Thyroid gland (tissue), 4 donors: ENCODE measurements around the gene SRGAP1.

Experiments used
- POLR2A ChIP-seq, 2 donors: fragments of 450-650 bp; IDR thresholded peaks; one replicate each; pipeline ENCODE4 v1.6.1; 2017; ENCODE audit warnings: antibody characterized with exemption in 2 of 2, mild to moderate bottlenecking in 2 of 2, moderate library complexity in 1 of 2
- TF ChIP-seq, protein P1 (sequence below), 6 experiments: fragments of 200-600 bp in 3 of 6; fragments of 450-650 bp in 3 of 6; sonication (generic) in 3 of 6; IDR thresholded peaks; one replicate each; pipeline ENCODE4 v1.5.1; 2016 to 2019; ENCODE audit warnings: antibody characterized with exemption in 6 of 6, mild to moderate bottlenecking in 2 of 6, inconsistent platforms in 1 of 6, moderate library complexity in 1 of 6

DNA sequence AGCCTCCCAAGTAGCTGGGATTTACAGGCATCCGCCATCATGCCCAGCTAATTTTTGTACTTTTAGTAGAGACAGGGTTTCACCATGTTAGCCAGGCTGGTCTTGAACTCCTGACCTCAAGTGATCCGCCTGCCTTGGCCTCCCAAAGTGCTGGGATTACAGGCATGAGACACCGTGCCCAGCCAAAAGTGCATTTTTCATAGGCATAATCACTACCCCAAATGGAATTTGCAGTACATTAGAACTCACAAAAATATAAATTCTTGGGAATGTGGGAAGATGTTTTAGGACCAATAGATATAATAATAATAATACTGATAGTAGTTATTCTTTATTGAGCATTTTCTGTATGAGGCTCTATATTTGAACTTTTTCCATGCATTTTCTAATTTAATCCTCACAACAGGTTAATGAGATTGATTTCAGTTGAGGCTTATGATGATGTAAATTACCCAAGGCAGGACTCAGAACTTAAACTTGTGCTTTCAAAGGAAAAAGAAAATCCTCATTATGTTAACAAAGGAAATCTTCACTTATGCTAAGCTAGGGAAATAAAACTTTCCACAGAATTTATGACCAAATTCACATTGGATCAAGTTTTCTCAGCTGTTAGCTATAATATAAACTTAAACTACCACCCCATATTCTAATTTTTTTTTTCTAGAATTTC, 121.6 kb downstream of the SRGAP1 start:
- no peak for TF ChIP-seq POLR2A (IDR thresholded peaks at IDR 0.05)
- TF ChIP-seq, protein P1, sequence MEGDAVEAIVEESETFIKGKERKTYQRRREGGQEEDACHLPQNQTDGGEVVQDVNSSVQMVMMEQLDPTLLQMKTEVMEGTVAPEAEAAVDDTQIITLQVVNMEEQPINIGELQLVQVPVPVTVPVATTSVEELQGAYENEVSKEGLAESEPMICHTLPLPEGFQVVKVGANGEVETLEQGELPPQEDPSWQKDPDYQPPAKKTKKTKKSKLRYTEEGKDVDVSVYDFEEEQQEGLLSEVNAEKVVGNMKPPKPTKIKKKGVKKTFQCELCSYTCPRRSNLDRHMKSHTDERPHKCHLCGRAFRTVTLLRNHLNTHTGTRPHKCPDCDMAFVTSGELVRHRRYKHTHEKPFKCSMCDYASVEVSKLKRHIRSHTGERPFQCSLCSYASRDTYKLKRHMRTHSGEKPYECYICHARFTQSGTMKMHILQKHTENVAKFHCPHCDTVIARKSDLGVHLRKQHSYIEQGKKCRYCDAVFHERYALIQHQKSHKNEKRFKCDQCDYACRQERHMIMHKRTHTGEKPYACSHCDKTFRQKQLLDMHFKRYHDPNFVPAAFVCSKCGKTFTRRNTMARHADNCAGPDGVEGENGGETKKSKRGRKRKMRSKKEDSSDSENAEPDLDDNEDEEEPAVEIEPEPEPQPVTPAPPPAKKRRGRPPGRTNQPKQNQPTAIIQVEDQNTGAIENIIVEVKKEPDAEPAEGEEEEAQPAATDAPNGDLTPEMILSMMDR (IDR thresholded peaks at IDR 0.05): no peak
